K562 (cell line): ENCODE data around the gene ANKRD27. TPM values are rescaled to one million over a fixed set of nuclear protein-coding genes. Genes with fewer than 3 reads are reported as not detected.

Source experiments
- ATF1 ChIP-seq, 2 experiments: fragments of 450-650 bp in 1 of 2; IDR thresholded peaks; 2 replicates each; pipeline ENCODE4 v1.6.1; 2016; ENCODE audit warnings: missing compliant biosample characterization in 1 of 2, missing genetic modification characterization in 1 of 2
- CHD4 ChIP-seq: fragments of 200-600 bp; sonication (generic); IDR thresholded peaks from 3 replicates; pipeline ENCODE4 v1.6.1; 2012; ENCODE audit warnings: low read depth, mild to moderate bottlenecking, mixed read lengths, low read length, inconsistent platforms; ENCODE audit not compliant: insufficient read depth, insufficient replicate concordance, poor library complexity, severe bottlenecking
- CREB3 ChIP-seq: fragments of 450-650 bp; conservative IDR thresholded peaks from 2 replicates; pipeline ENCODE4 v1.6.1; 2016; ENCODE audit warnings: missing genetic modification characterization, low read depth, mild to moderate bottlenecking, missing compliant biosample characterization, moderate library complexity
- CSDE1 ChIP-seq, 2 experiments: fragments of 450-650 bp; IDR thresholded peaks; 2 replicates each; pipeline ENCODE4 v1.6.1; 2016; ENCODE audit warnings: mild to moderate bottlenecking in 1 of 2
- EP400 ChIP-seq: fragments of 450-650 bp; IDR thresholded peaks from 2 replicates; pipeline ENCODE4 v1.6.1; 2017; ENCODE audit warnings: antibody characterized with exemption, mild to moderate bottlenecking, moderate library complexity
- HLTF ChIP-seq: fragments of 450-650 bp; IDR thresholded peaks from 2 replicates; pipeline ENCODE4 v1.6.1; 2016
- HMGN3 ChIP-seq: IDR thresholded peaks from 2 replicates; pipeline ENCODE4 v1.6.1; 2011; ENCODE audit warnings: borderline replicate concordance, low read depth, mild to moderate bottlenecking, mixed read lengths, low read length; ENCODE audit not compliant: insufficient read length; ENCODE audit errors: extremely low read depth
- NFIX ChIP-seq: fragments of 250-450 bp; sonication (Bioruptor Pico); IDR thresholded peaks from 2 replicates; pipeline ENCODE4 v1.4.0; 2020; ENCODE audit warnings: low read depth, mild to moderate bottlenecking, moderate library complexity
- NR2F6 ChIP-seq: fragments of 450-650 bp; formaldehyde crosslinking; IDR thresholded peaks from 2 replicates; pipeline ENCODE4 v1.4.0; 2020; ENCODE audit warnings: mild to moderate bottlenecking
- POLR3A ChIP-seq: IDR thresholded peaks from 2 replicates; pipeline ENCODE4 v1.6.1; 2011; ENCODE audit warnings: borderline replicate concordance, mild to moderate bottlenecking, moderate library complexity; ENCODE audit not compliant: insufficient read length, insufficient read depth; ENCODE audit errors: extremely low read depth
- RCOR1 ChIP-seq, 2 experiments: IDR thresholded peaks; 2 replicates each; pipeline ENCODE4 v1.6.1; 2012; ENCODE audit warnings: low read depth in 2 of 2, low read length in 2 of 2, borderline replicate concordance in 1 of 2, improper control_type of control experiment in 1 of 2
- SAP30 ChIP-seq: fragments of 200-600 bp; sonication (generic); IDR thresholded peaks from 2 replicates; pipeline ENCODE4 v1.6.1; 2012; ENCODE audit warnings: borderline replicate concordance, low read depth, mild to moderate bottlenecking, moderate library complexity, low read length, control low read depth, inconsistent platforms; ENCODE audit not compliant: insufficient read depth, poor library complexity, severe bottlenecking
- SMAD3 ChIP-seq: fragments of 450-650 bp; formaldehyde crosslinking; conservative IDR thresholded peaks from 2 replicates; pipeline ENCODE4 v1.4.0; 2020; ENCODE audit warnings: mild to moderate bottlenecking
- SNRNP70 ChIP-seq: fragments of 200-400 bp; formaldehyde crosslinking; optimal IDR thresholded peaks from 2 replicates; pipeline ENCODE3; 2017; ENCODE audit warnings: low read depth, low read length
- SRSF1 ChIP-seq: fragments of 200-400 bp; formaldehyde crosslinking; IDR thresholded peaks from 2 replicates; pipeline ENCODE4 v1.6.1; 2017; ENCODE audit warnings: mild to moderate bottlenecking, low read depth, low read length, moderate library complexity
- TEAD1 ChIP-seq, 2 experiments: fragments of 450-650 bp in 1 of 2; sonication (generic) in 1 of 2; formaldehyde crosslinking; IDR thresholded peaks; 2 replicates each; pipeline versions ENCODE4 v1.4.0 to v1.8.0; 2020 to 2022; ENCODE audit warnings: mild to moderate bottlenecking in 2 of 2, missing genetic modification reagents in 1 of 2
- USF1 ChIP-seq: sonication (generic); formaldehyde crosslinking; IDR thresholded peaks from 2 replicates; pipeline ENCODE4 v1.9.0; 2022; ENCODE audit warnings: mild to moderate bottlenecking, missing genetic modification reagents
- ZBTB12 ChIP-seq: fragments of 250-450 bp; sonication (Bioruptor Pico); IDR thresholded peaks from 2 replicates; pipeline ENCODE4 v1.4.0; 2020
- ZNF41 ChIP-seq: fragments of 250-450 bp; sonication (Bioruptor Pico); conservative IDR thresholded peaks from 2 replicates; pipeline ENCODE4 v1.4.0; 2020; ENCODE audit warnings: mild to moderate bottlenecking
- ZNF518B ChIP-seq: fragments of 250-450 bp; sonication (Bioruptor Pico); IDR thresholded peaks from 2 replicates; pipeline ENCODE4 v1.5.0; 2021; ENCODE audit warnings: mild to moderate bottlenecking, moderate library complexity
- ZNF764 ChIP-seq: fragments of 250-450 bp; sonication (Bioruptor Pico); IDR thresholded peaks from 2 replicates; pipeline ENCODE4 v1.4.0; 2020; ENCODE audit warnings: low read depth, mild to moderate bottlenecking, moderate library complexity
- polyA plus RNA-seq, 8 experiments: library from polyadenylated mRNA; depleted of rRNA in 4 of 8; stranded (reverse) in 5 of 8; unstranded in 3 of 8; fragments of >200 nt; fragmentation: Nextera tagmentation in 2 of 8; fragmentation: Illumina TruSeq in 1 of 8; extraction: Ambion mirVana in 2 of 8; extraction: Trizol in 1 of 8; gene quantifications; 2 replicates each; pipeline versions ENCODE4 v1.2.1 to v1.2.3, GENCODE V29; 2011 to 2014; ENCODE audit warnings: inconsistent platforms in 1 of 8, missing spikeins in 1 of 8
- total RNA-seq, 7 experiments: library from RNA; depleted of rRNA in 6 of 7; stranded (reverse); fragments of >200 nt in 6 of 7; fragmentation: Illumina TruSeq in 2 of 7; extraction: Trizol in 2 of 7; gene quantifications; 2 replicates each; pipeline versions ENCODE4 v1.2.1 to v1.2.3, GENCODE V29; 2011 to 2021; ENCODE audit warnings: low replicate concordance in 1 of 7

The ANKRD27 gene
- total and polyA plus RNA-seq, 9 of the 15 experiments (the other 6 are each of a cell fraction or from before 2014, with no cell fraction given), result 5.3 to 71.3 (median 54.2) TPM

- TF ChIP-seq ZNF518B (no peak), RCOR1 (IDR thresholded peaks at IDR 0.05; ENCODE audit: borderline replicate concordance in 1 of 2, low read depth in 2 of 2, low read length in 2 of 2) (0 out of 4 replicates have a peak, but pooled peaks of 1 of the 2 experiments have one; percentile 34), SNRNP70 (no peak), HMGN3 (peak; percentile 78), USF1 (CRISPR knock-in tag) (0 out of 2 replicates have a peak, but pooled peaks have one; percentile 6), CHD4 (no peak), NFIX (CRISPR knock-in tag) (no peak), SRSF1 (no peak), ZNF764 (CRISPR knock-in tag) (no peak), CSDE1 (IDR thresholded peaks at IDR 0.05) (no peak), SAP30 (no peak), TEAD1 (CRISPR knock-in tag; IDR thresholded peaks at IDR 0.05) (peak in 1 of 2 experiments; percentile 23; a peak in 2 of 4 replicates), HLTF (no peak), EP400 (peak; percentile 46), ZBTB12 (CRISPR knock-in tag) (no peak), POLR3A (no peak), SMAD3 (CRISPR knock-in tag) (no peak), ZNF41 (CRISPR knock-in tag) (no peak), ATF1 (CRISPR knock-in tag; IDR thresholded peaks at IDR 0.05) (no peak), ATF1 (tag; IDR thresholded peaks at IDR 0.05) (no peak), CREB3 (tag) (no peak; the same call in 1 of the 2 replicates), NR2F6 (CRISPR knock-in tag) (no peak)
These were observed 16.4 kb upstream of the ANKRD27 start, which contains the start of gene NUDT19 (continued) for GRCh38 chr19:32691291-32691951.
